ENCODE data around the gene PRTFDC1. TPM values are rescaled to one million over a fixed set of nuclear protein-coding genes. Genes with fewer than 3 reads are reported as not detected.

PRTFDC1 gene
- total RNA-seq, 1 experiment from 2014 or later, result not detected

DNA sequence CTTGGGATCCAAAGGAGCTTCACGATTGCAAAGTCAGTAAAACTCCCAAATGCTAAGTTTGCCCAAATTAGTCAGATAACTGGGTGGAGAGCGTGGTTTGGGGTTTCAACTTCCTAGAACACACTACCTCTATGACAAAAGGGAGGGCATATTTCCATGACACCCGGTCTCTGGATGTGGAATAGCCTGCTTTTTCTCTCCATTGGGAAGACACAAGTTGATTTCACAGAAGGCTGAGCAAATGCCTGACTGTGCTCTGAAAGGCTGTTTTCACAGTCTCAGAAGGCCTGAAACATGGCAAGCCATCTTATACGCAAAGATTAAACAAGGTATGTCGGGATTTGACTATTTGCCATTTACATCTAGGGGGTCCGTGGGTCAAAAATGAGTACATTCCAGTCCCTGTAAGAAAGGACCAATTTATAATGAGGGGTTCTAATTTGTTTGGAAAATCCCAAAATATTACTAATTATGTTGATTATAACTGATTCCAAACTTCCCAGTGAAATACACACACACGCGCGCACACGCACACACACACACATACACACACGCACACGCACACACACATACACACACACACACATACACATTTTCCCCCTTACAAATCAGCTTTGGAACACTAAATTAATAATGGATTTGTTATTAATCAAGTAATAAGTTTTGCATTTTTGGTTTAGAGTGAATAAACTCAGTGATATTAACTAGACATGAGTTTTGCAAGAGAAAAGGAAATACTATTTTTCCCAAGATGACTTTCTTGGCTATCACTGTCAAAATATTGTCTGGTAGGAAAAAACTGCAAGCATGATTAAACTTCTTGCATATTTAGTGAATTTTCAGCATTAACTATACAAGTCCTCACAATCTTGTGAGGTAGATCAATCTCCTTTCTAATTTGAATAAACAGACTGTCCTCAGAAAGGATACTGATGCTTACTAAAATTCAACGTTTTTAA, 105.0 kb downstream of the PRTFDC1 start:
- TF ChIP-seq SP1 (IDR thresholded peaks at IDR 0.05; ENCODE audit: low read depth) (no peak), POLR2A (IDR thresholded peaks at IDR 0.05; ENCODE audit: borderline replicate concordance, extremely low read depth, insufficient read depth, insufficient read length) (no peak), ELF1 (IDR thresholded peaks at IDR 0.05; ENCODE audit: borderline replicate concordance, low read depth) (no peak), ZFX (IDR thresholded peaks at IDR 0.05) (no peak), YY1 (IDR thresholded peaks at IDR 0.05; ENCODE audit: extremely low read depth, insufficient replicate concordance, low read depth, low read length) (no peak), EZH2phosphoT487 (IDR thresholded peaks at IDR 0.05; ENCODE audit: borderline replicate concordance) (no peak), SRF (IDR thresholded peaks at IDR 0.05; ENCODE audit: low read depth) (no peak), TCF7L2 (IDR thresholded peaks at IDR 0.05; ENCODE audit: borderline replicate concordance, extremely low read depth, insufficient read depth, insufficient read length) (no peak), FOSL1 (IDR thresholded peaks at IDR 0.05; ENCODE audit: low read depth) (no peak), CEBPB (IDR thresholded peaks at IDR 0.05; ENCODE audit: low read depth) (no peak), EZH2 (IDR thresholded peaks at IDR 0.05) (no peak), POLR2AphosphoS5 (IDR thresholded peaks at IDR 0.05; ENCODE audit: low read depth, low read length) (no peak), ATF3 (IDR thresholded peaks at IDR 0.05) (no peak)
- TF ChIP-seq, protein P1, sequence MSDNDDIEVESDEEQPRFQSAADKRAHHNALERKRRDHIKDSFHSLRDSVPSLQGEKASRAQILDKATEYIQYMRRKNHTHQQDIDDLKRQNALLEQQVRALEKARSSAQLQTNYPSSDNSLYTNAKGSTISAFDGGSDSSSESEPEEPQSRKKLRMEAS (IDR thresholded peaks at IDR 0.05), result no peak
- TF ChIP-seq, protein P2, sequence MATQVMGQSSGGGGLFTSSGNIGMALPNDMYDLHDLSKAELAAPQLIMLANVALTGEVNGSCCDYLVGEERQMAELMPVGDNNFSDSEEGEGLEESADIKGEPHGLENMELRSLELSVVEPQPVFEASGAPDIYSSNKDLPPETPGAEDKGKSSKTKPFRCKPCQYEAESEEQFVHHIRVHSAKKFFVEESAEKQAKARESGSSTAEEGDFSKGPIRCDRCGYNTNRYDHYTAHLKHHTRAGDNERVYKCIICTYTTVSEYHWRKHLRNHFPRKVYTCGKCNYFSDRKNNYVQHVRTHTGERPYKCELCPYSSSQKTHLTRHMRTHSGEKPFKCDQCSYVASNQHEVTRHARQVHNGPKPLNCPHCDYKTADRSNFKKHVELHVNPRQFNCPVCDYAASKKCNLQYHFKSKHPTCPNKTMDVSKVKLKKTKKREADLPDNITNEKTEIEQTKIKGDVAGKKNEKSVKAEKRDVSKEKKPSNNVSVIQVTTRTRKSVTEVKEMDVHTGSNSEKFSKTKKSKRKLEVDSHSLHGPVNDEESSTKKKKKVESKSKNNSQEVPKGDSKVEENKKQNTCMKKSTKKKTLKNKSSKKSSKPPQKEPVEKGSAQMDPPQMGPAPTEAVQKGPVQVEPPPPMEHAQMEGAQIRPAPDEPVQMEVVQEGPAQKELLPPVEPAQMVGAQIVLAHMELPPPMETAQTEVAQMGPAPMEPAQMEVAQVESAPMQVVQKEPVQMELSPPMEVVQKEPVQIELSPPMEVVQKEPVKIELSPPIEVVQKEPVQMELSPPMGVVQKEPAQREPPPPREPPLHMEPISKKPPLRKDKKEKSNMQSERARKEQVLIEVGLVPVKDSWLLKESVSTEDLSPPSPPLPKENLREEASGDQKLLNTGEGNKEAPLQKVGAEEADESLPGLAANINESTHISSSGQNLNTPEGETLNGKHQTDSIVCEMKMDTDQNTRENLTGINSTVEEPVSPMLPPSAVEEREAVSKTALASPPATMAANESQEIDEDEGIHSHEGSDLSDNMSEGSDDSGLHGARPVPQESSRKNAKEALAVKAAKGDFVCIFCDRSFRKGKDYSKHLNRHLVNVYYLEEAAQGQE (IDR thresholded peaks at IDR 0.05; ENCODE audit: low read depth), result no peak
- TF ChIP-seq, protein P3, sequence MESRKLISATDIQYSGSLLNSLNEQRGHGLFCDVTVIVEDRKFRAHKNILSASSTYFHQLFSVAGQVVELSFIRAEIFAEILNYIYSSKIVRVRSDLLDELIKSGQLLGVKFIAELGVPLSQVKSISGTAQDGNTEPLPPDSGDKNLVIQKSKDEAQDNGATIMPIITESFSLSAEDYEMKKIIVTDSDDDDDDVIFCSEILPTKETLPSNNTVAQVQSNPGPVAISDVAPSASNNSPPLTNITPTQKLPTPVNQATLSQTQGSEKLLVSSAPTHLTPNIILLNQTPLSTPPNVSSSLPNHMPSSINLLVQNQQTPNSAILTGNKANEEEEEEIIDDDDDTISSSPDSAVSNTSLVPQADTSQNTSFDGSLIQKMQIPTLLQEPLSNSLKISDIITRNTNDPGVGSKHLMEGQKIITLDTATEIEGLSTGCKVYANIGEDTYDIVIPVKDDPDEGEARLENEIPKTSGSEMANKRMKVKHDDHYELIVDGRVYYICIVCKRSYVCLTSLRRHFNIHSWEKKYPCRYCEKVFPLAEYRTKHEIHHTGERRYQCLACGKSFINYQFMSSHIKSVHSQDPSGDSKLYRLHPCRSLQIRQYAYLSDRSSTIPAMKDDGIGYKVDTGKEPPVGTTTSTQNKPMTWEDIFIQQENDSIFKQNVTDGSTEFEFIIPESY (IDR thresholded peaks at IDR 0.05; ENCODE audit: extremely low read depth, insufficient replicate concordance, low read length), result no peak
- Histone ChIP-seq H2AFZ (ENCODE audit: low read depth, low read length, poor library complexity, severe bottlenecking) (no peak overlapping the region), H3K27me3 (ENCODE audit: insufficient read depth, low read length) (no peaks in the 10 kb centered on the region), H3K9me3 (ENCODE audit: control insufficient read depth in 1 of 2, insufficient read depth in 1 of 2, low read depth in 1 of 2, low read length in 2 of 2) (no peaks in the 10 kb centered on the region), H3K36me3 (ENCODE audit: control insufficient read depth in 1 of 2, insufficient read depth in 2 of 2, low read length in 2 of 2) (no peaks in the 10 kb centered on the region), H3K27ac (ENCODE audit: low read depth, low read length) (no peak overlapping the region), H3K9me2 (ENCODE audit: insufficient read depth) (no peaks in the 10 kb centered on the region), H3K79me2 (ENCODE audit: insufficient read depth, low read length) (no peaks in the 10 kb centered on the region), H4K20me1 (ENCODE audit: insufficient read depth) (no peaks in the 10 kb centered on the region), H3K4me2 (ENCODE audit: low read length) (no peak overlapping the region), H3K4me3 (replicated peaks in 1 of 2; ENCODE audit: low read depth in 1 of 2, low read length in 2 of 2) (no peak overlapping the region), H3K4me1 (ENCODE audit: control insufficient read depth in 1 of 2, insufficient read depth in 2 of 2, low read length in 2 of 2) (peaks cover 12 to 13% of the 10 kb centered on the region in 2 experiments; a peak in 3 of 4 replicates), H3K9ac (ENCODE audit: low read length) (no peak overlapping the region)
- DNase-seq (ENCODE audit: low read depth, low spot score), result no peak
- intact Hi-C loops (cut with micrococcal nuclease), result no loop called here
- ChIA-PET POLR2A (interaction anchor here (1.4 kb wide), 1 partner anchor 11 kb away, joined by 3 read pairs; no protein-coding TSS in a partner anchor), RAD21 (ENCODE audit: low non-redundant PET in 1 of 2, low total read pairs in 2 of 2, uncharacterized antibody in 2 of 2, unreplicated experiment in 2 of 2) (no interaction called here), CTCF (no interaction called here)
- no TSS peak for BruUV-seq (replicated peaks)
- ATAC-seq, result no peak

All from HCT116 (cell line).